Measurements from ENCODE around the gene KCNN3.

Gene KCNN3

DNA sequence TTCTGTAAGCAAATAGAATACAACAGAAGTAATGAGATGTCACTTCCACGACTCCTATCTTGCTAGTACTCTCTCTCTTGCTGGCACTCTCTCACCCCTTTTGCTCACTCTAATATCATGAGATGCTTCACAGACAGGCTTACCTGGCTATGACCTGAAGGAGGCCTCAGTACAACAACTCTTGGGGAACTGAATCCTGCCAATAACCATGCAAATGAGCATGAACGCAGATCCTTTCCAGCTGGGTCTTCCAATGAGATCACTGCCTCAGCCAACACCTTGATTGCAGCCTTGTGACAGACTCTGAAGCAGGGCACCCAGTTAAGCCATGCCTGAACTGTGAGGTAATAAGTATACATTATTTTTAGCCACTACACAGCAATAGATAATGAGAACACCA lies 209.0 kb downstream of the KCNN3 start:
- DNase-seq (ENCODE audit: low read depth): no peak

DNA sequence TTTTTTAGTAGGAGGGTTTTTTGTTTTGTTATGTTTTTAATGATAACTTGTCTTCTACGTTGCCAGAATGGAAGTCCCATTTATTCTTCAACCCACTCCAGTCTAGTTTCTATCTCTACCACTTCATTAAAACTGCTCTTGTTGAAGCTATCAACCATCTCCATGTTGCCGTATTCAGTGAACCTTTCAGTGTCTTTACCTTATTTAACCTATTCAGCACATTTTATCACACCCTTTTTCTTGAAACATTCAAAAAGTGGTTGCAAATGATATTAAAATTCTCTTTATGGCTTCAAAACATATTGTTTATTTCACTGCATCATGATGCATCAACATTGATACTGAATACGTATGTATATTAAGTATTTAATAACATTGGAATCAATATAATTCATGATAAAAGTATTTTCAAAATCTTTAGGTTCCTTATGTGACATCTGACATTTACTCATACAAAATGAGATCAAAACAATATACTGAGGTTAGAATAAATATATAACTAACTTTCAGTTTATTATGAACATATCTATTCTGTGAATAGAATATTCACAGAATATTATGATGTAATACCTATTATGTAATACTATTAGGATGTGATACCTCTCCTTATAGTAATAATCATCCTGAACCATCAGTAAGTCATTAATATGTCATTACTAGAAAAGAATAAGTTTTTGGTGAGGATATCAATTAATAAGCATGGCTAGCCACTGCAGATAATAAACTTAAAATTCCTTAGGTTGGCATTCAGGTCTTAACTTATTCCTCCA lies 210.1 kb downstream of the KCNN3 start:
- no peak for DNase-seq (ENCODE audit: low read depth)

DNA sequence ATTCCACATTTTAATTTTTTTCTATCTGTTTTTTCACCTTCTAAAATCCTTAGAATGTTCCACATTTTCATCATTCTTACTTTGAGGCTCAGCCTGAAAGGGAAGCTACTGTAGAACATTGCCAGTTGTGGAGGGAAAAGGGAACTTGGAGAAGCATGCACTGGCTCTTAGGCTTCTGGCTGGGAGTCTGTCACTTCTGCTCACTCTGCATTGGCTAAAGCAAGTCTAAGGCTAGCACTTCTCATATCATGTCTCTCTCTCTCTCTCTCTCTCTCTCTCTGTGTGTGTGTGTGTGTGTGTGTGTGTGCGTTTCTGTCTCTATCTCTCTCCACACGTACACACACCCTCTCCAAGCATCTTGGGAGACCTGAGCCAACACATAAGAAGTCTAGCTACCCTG lies 212.5 kb downstream of the KCNN3 start:
- DNase-seq (ENCODE audit: low read depth): no peak

DNA sequence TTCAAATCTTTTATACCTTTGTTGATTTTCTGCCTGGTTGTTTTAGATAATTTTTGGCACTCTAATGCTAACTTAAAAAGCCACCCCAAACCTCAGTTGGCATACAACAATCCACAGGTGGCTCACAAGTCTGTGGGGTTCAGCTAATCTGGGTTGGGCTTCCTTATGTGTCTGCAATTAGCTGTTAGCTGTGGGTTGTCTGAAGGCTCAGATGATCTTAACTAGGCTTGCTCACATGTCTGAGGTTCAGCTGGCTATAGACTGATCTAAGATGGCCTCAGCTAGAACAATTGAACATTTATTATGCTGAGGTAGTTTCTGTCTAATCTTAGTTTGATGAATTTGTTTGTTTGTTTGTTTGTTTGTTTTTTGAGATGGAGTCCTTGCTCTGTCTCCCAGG lies 217.2 kb downstream of the KCNN3 start:
- DNase-seq (ENCODE audit: low read depth): no peak

Measured in activated T-cell treated with anti-CD3 and anti-CD28 coated beads for 48 hours (primary cell).